Measurements from ENCODE around the gene SFI1.

The SFI1 gene

DNA sequence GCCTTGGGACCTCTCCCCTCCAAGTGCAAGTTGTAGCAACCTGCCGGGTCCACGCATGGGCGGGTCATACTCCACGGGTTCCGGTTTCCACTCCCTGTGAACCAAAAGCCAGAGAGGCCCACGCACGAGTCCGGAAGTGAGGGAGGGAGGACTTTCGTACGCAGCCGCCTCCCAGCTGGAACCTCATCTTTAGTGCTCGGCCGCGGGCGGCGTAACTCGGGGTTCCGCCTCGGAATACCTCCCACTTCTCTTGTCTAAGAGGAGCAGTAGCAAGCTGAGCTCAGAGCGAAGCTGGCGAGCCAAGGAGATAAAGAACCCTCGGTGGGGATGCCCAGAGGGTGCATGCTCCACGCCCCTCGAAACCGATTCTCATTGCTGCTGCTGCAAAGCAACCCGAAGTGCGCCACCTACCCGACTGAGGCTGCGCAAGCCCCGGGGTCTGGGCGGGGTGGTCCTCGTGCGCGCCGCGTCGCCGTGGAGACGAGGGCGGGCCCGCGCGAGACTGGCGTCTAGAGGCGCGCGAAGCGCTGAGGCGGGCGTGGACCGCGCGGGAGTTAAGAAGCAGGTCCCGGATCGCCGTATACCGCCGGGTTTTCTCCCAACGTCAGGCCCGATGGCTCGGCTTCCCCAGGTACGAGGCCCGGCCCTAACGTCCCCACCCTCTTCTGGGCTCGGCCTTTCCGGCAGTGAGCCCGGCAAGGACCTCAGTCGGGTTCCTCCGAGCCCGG, at the start of gene SFI1:
TSS of gene SFI1 (plus strand) at position 530 of the 728 bp plus-strand sequence. CDS start 11,749 bp downstream, outside the sequence.
- Histone ChIP-seq H3K4me3 (ENCODE audit: low read depth in 1 of 2, low read length in 2 of 2) (peak within 1 kb of the TSS; percentile 83 to 87), H3K27me3 (ENCODE audit: control insufficient read depth in 1 of 2, insufficient read depth in 2 of 2, low read length in 2 of 2) (no peaks in the 10 kb centered on the region), H3K4me1 (ENCODE audit: insufficient read depth, low read length) (peaks cover 11% of the 10 kb centered on the region), H3K27ac (ENCODE audit: low read depth, low read length) (peak within 1 kb of the TSS; percentile 79), H3K9me3 (ENCODE audit: low read length) (no peaks in the 10 kb centered on the region), H3K36me3 (ENCODE audit: insufficient read depth, low read length) (no peaks in the 10 kb centered on the region), H3K9ac (ENCODE audit: low read length) (peak within 1 kb of the TSS; percentile 50)

DNA sequence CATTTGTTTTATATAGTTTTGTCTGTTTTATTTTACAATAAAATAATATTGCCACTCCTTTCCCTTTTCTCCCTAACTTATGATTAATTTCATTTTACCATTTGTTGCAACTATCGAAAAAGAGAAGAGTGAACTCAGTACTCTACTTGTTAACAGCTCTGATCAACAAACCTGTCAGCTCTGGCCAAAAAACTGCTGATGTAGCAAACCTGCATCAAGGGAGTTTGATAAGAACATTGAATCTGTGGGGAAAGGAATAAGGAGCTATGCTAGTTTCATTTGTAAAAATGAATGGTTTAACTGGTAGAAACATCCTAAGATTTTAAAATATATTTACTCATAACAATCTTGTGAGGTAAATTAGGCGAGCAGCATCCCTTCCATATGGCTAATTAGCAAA, 49.6 kb upstream of the SFI1 start:
- Histone ChIP-seq H3K36me3 (ENCODE audit: insufficient read depth, low read length) (peaks cover 66% of the 10 kb centered on the region), H3K9ac (ENCODE audit: low read length) (no peak overlapping the region), H3K9me3 (ENCODE audit: low read length) (no peaks in the 10 kb centered on the region), H3K27me3 (ENCODE audit: control insufficient read depth in 1 of 2, insufficient read depth in 2 of 2, low read length in 2 of 2) (no peaks in the 10 kb centered on the region), H3K4me1 (ENCODE audit: insufficient read depth, low read length) (no peaks in the 10 kb centered on the region), H3K4me3 (ENCODE audit: low read depth in 1 of 2, low read length in 2 of 2) (no peak overlapping the region), H3K27ac (ENCODE audit: low read depth, low read length) (no peak overlapping the region)

- H3K27ac ChIP-seq (ENCODE audit: low read depth, low read length), result no peak overlapping the region
- no peaks in the 10 kb centered on the region for H3K27me3 ChIP-seq (ENCODE audit: control insufficient read depth in 1 of 2, insufficient read depth in 2 of 2, low read length in 2 of 2)
- H3K9me3 ChIP-seq (ENCODE audit: low read length), result no peaks in the 10 kb centered on the region
- peaks cover 60% of the 10 kb centered on the region for H3K36me3 ChIP-seq (ENCODE audit: insufficient read depth, low read length)
- H3K4me3 ChIP-seq (ENCODE audit: low read depth in 1 of 2, low read length in 2 of 2), result no peak overlapping the region
- no peaks in the 10 kb centered on the region for H3K4me1 ChIP-seq (ENCODE audit: insufficient read depth, low read length)
- no peak overlapping the region for H3K9ac ChIP-seq (ENCODE audit: low read length)
These were observed 49.0 kb upstream of the SFI1 start for GRCh38 chr22:31447337-31447736.

DNA sequence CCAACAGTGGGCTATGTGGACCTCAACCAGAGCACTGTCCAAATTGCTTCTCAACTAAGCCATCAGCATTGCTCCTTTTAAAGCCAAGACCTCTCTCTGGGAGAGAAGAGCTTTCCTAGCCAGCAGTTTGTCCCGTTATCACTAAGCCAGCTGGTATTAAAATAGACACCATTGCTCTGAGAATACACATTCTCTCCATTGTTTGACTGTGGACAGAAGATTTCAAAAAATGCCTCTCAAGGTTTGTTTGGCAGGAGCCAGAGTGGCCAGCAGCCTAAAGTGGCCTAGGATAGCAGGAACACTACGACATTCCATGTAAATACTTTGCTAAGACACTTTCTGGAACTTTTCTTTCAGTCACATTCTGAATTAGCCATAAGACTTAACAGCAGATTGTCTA, 48.0 kb upstream of the SFI1 start:
- Histone ChIP-seq H3K4me1 (ENCODE audit: insufficient read depth, low read length) (no peaks in the 10 kb centered on the region), H3K27ac (ENCODE audit: low read depth, low read length) (no peak overlapping the region), H3K27me3 (ENCODE audit: control insufficient read depth in 1 of 2, insufficient read depth in 2 of 2, low read length in 2 of 2) (no peaks in the 10 kb centered on the region), H3K9ac (ENCODE audit: low read length) (no peak overlapping the region), H3K4me3 (ENCODE audit: low read depth in 1 of 2, low read length in 2 of 2) (no peak overlapping the region), H3K9me3 (ENCODE audit: low read length) (no peaks in the 10 kb centered on the region), H3K36me3 (ENCODE audit: insufficient read depth, low read length) (peaks cover 53% of the 10 kb centered on the region)

DNA sequence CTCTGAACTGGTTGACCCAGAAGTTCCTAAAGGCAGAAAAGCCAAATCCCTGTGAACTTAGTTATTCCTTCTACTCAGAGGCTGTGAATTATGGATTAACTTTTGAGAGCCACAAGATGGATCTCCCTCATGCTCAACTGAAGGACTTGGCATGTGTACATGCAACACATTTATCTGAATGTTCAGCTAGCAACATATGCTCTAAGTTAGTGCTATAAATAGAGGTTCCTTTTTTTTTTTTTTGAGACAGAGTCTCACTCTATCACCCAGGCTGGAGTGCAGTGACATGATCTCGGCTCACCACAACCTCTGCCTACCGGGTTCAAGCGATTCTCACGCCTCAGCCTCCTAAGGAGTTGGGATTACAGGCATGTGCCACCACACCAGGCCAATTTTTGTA, 46.8 kb upstream of the SFI1 start:
- Histone ChIP-seq H3K9ac (ENCODE audit: low read length) (no peak overlapping the region), H3K36me3 (ENCODE audit: insufficient read depth, low read length) (peaks cover 53% of the 10 kb centered on the region), H3K27me3 (ENCODE audit: control insufficient read depth in 1 of 2, insufficient read depth in 2 of 2, low read length in 2 of 2) (no peaks in the 10 kb centered on the region), H3K9me3 (ENCODE audit: low read length) (no peaks in the 10 kb centered on the region), H3K4me3 (ENCODE audit: low read depth in 1 of 2, low read length in 2 of 2) (no peak overlapping the region), H3K4me1 (ENCODE audit: insufficient read depth, low read length) (no peaks in the 10 kb centered on the region), H3K27ac (ENCODE audit: low read depth, low read length) (no peak overlapping the region)

DNA sequence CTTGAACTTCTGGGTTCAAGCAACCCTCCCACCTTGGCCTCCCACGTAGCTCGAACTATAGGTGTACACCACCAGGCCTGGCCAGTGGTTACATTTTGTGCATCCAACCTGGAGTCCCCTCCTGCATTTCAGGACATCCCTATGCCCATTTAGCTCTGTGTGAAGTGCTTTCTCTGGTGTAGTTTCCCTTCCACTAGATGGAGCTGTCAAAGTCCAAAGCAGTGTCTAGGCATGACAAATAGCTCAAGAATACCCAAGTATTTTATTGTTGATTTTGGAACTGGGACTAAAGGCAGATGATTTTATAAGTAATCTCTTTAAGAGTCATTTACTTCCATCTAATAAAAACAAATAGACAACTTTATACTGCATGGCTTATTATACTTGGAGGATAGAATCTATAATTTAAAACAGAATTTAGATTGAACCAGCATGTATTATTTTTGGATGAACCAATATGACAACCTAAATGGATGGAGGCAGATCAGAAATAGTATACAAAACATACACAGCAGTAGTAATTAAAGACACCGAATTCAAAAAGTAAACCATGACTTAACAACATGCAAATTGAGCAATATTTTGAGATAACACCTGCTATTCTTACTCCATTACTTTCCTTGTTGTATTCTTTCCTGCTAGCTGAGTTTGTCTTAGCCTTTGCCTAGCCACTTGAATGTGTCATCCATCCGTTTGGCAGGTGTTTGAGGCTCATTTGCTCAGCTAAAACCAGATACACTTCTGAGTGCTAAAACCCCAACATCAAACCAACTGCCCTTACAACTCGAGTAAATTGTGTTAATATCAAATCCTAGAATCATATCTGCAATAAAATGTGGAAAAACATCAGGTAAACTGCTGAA, 44.4 kb upstream of the SFI1 start:
- no peak overlapping the region for H3K9ac ChIP-seq (ENCODE audit: low read length)
- H3K27me3 ChIP-seq (ENCODE audit: control insufficient read depth in 1 of 2, insufficient read depth in 2 of 2, low read length in 2 of 2), result no peaks in the 10 kb centered on the region
- H3K4me3 ChIP-seq (ENCODE audit: low read depth in 1 of 2, low read length in 2 of 2), result no peak overlapping the region
- H3K4me1 ChIP-seq (ENCODE audit: insufficient read depth, low read length), result no peaks in the 10 kb centered on the region
- no peak overlapping the region for H3K27ac ChIP-seq (ENCODE audit: low read depth, low read length)
- H3K36me3 ChIP-seq (ENCODE audit: insufficient read depth, low read length), result peaks cover 54% of the 10 kb centered on the region
- H3K9me3 ChIP-seq (ENCODE audit: low read length), result no peaks in the 10 kb centered on the region

- H3K27ac ChIP-seq (ENCODE audit: low read depth, low read length), result no peak overlapping the region
- H3K27me3 ChIP-seq (ENCODE audit: control insufficient read depth in 1 of 2, insufficient read depth in 2 of 2, low read length in 2 of 2), result no peaks in the 10 kb centered on the region
- H3K36me3 ChIP-seq (ENCODE audit: insufficient read depth, low read length), result peaks cover 57% of the 10 kb centered on the region
- H3K4me3 ChIP-seq (ENCODE audit: low read depth in 1 of 2, low read length in 2 of 2), result no peak overlapping the region
- H3K4me1 ChIP-seq (ENCODE audit: insufficient read depth, low read length), result no peaks in the 10 kb centered on the region
- no peaks in the 10 kb centered on the region for H3K9me3 ChIP-seq (ENCODE audit: low read length)
- H3K9ac ChIP-seq (ENCODE audit: low read length), result no peak overlapping the region
These were observed 34.6 kb upstream of the SFI1 start for GRCh38 chr22:31461699-31462098.

GRCh38 chr22:31465307-31465706, 31.0 kb upstream of the SFI1 start:
- peaks cover 64% of the 10 kb centered on the region for H3K36me3 ChIP-seq (ENCODE audit: insufficient read depth, low read length)
- no peaks in the 10 kb centered on the region for H3K9me3 ChIP-seq (ENCODE audit: low read length)
- H3K4me1 ChIP-seq (ENCODE audit: insufficient read depth, low read length), result no peaks in the 10 kb centered on the region
- no peak overlapping the region for H3K9ac ChIP-seq (ENCODE audit: low read length)
- H3K27me3 ChIP-seq (ENCODE audit: control insufficient read depth in 1 of 2, insufficient read depth in 2 of 2, low read length in 2 of 2), result no peaks in the 10 kb centered on the region
- no peak overlapping the region for H3K4me3 ChIP-seq (ENCODE audit: low read depth in 1 of 2, low read length in 2 of 2)
- no peak overlapping the region for H3K27ac ChIP-seq (ENCODE audit: low read depth, low read length)

GRCh38 chr22:31474743-31475142, 21.6 kb upstream of the SFI1 start:
- H3K36me3 ChIP-seq (ENCODE audit: insufficient read depth, low read length), result no peaks in the 10 kb centered on the region

GRCh38 chr22:31475800-31476199, 20.5 kb upstream of the SFI1 start:
- Histone ChIP-seq H3K27ac (ENCODE audit: low read depth, low read length) (no peak overlapping the region), H3K27me3 (ENCODE audit: control insufficient read depth in 1 of 2, insufficient read depth in 2 of 2, low read length in 2 of 2) (no peaks in the 10 kb centered on the region), H3K9ac (ENCODE audit: low read length) (no peak overlapping the region), H3K4me1 (ENCODE audit: insufficient read depth, low read length) (no peaks in the 10 kb centered on the region), H3K36me3 (ENCODE audit: insufficient read depth, low read length) (peaks cover 2% of the 10 kb centered on the region), H3K4me3 (ENCODE audit: low read depth in 1 of 2, low read length in 2 of 2) (no peak overlapping the region), H3K9me3 (ENCODE audit: low read length) (no peaks in the 10 kb centered on the region)

More at GRCh38 chr22:31474743-31475142, 21.6 kb upstream of the SFI1 start:
- Histone ChIP-seq H3K27me3 (ENCODE audit: control insufficient read depth in 1 of 2, insufficient read depth in 2 of 2, low read length in 2 of 2) (no peaks in the 10 kb centered on the region), H3K27ac (ENCODE audit: low read depth, low read length) (no peak overlapping the region), H3K9ac (ENCODE audit: low read length) (no peak overlapping the region), H3K4me3 (ENCODE audit: low read depth in 1 of 2, low read length in 2 of 2) (no peak overlapping the region), H3K9me3 (ENCODE audit: low read length) (no peaks in the 10 kb centered on the region), H3K4me1 (ENCODE audit: insufficient read depth, low read length) (no peaks in the 10 kb centered on the region)

DNA sequence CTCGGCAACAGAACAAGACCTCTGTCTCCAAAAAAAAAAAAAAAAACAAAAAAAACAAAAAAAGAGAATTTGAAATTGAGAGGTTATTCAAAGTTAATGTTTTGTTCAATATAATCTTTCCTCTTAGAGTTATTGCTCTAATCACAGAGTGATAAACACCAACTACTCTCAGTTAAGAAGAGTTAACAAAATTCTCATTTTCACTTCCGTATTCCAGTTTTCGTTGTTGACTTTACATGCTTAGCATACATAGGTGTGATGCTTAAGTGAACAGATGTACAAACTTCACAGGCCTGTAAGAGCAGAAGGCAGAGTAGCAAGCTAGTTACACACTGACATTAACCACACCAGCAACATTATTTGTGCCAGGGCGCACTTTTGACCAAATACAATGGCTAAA, 19.0 kb upstream of the SFI1 start:
- H3K9ac ChIP-seq (ENCODE audit: low read length), result no peak overlapping the region
- H3K4me1 ChIP-seq (ENCODE audit: insufficient read depth, low read length), result no peaks in the 10 kb centered on the region
- no peaks in the 10 kb centered on the region for H3K9me3 ChIP-seq (ENCODE audit: low read length)
- H3K36me3 ChIP-seq (ENCODE audit: insufficient read depth, low read length), result peaks cover 13% of the 10 kb centered on the region
- no peak overlapping the region for H3K27ac ChIP-seq (ENCODE audit: low read depth, low read length)
- no peaks in the 10 kb centered on the region for H3K27me3 ChIP-seq (ENCODE audit: control insufficient read depth in 1 of 2, insufficient read depth in 2 of 2, low read length in 2 of 2)
- H3K4me3 ChIP-seq (ENCODE audit: low read depth in 1 of 2, low read length in 2 of 2), result no peak overlapping the region
